ENCODE results near the gene HLA-DMA. TPM values are rescaled to one million over a fixed set of nuclear protein-coding genes. Genes with fewer than 3 reads are reported as not detected.

HLA-DMA gene
- total RNA-seq, 1 donor from 2014 or later: 2.1 TPM

- DNase-seq (ENCODE audit: low read depth): peak; percentile 81
Measured at GRCh38 chr6:32933661-32934085, 19.2 kb downstream of the HLA-DMA start.

- DNase-seq (ENCODE audit: low read depth): peak; percentile 4
Measured at GRCh38 chr6:32932132-32932868, 20.6 kb downstream of the HLA-DMA start.

GRCh38 chr6:32931211-32931610 lies 21.7 kb downstream of the HLA-DMA start:
- no peak for DNase-seq (ENCODE audit: low read depth)

- no peak for DNase-seq (ENCODE audit: low read depth)
Measured at GRCh38 chr6:32922083-32922482, 30.8 kb downstream of the HLA-DMA start.

GRCh38 chr6:32920715-32921114 lies 32.2 kb downstream of the HLA-DMA start:
- no peak for DNase-seq (ENCODE audit: low read depth)

- no peak for DNase-seq (ENCODE audit: low read depth)
Measured at GRCh38 chr6:32912951-32913350, 39.9 kb downstream of the HLA-DMA start.

GRCh38 chr6:32908897-32909296 lies 44.0 kb downstream of the HLA-DMA start:
- no peak for DNase-seq (ENCODE audit: low read depth)

GRCh38 chr6:32906539-32906938 lies 46.4 kb downstream of the HLA-DMA start:
- no peak for DNase-seq (ENCODE audit: low read depth)

- no peak for DNase-seq (ENCODE audit: low read depth)
Measured at GRCh38 chr6:32905078-32905477, 47.8 kb downstream of the HLA-DMA start.

- DNase-seq (ENCODE audit: low read depth): no peak
Measured at GRCh38 chr6:32903952-32904351, 48.9 kb downstream of the HLA-DMA start.

Other genes with a start within 250 kb of the HLA-DMA start
- gene HLA-DQA2, start 211.7 kb downstream of the HLA-DMA start, total RNA-seq: not detected in 2 replicates
- not detected in 2 replicates for gene HLA-DQB2, start 189.6 kb downstream of the HLA-DMA start, total RNA-seq
- gene HLA-DOB, start 136.1 kb downstream of the HLA-DMA start, total RNA-seq: not detected in 2 replicates
- 3.8 and 4.1 TPM in 2 replicates for gene TAP2, start 114.4 kb downstream of the HLA-DMA start, total RNA-seq
- 30.7 and 36.0 TPM in 2 replicates for gene PSMB8, start 109.0 kb downstream of the HLA-DMA start, total RNA-seq
- gene TAP1, start 99.4 kb downstream of the HLA-DMA start, total RNA-seq: 49.7 and 54.7 TPM in 2 replicates
- 7.2 and 8.2 TPM in 2 replicates for gene PSMB9, start 98.9 kb downstream of the HLA-DMA start, total RNA-seq
- gene HLA-DMB, start 12.1 kb downstream of the HLA-DMA start, total RNA-seq: not detected in 2 replicates
- 108 and 112 TPM in 2 replicates for gene BRD2, start 15.5 kb upstream of the HLA-DMA start, total RNA-seq
- gene HLA-DOA, start 56.5 kb upstream of the HLA-DMA start, total RNA-seq: not detected in 2 replicates
- 0.27 and 0.68 TPM in 2 replicates for gene HLA-DPA1, start 120.6 kb upstream of the HLA-DMA start, total RNA-seq
- gene HLA-DPB1, start 122.9 kb upstream of the HLA-DMA start, total RNA-seq: 0.19 TPM in 1 of 2 replicates, not detected in the other
- gene COL11A2, start 239.4 kb upstream of the HLA-DMA start, total RNA-seq: 0.96 and 1.9 TPM in 2 replicates
- gene RXRB, start 247.6 kb upstream of the HLA-DMA start, total RNA-seq: 29.3 and 36.9 TPM in 2 replicates
- 95.9 and 162 TPM in 2 replicates for gene SLC39A7, start 247.8 kb upstream of the HLA-DMA start, total RNA-seq

All from myocyte (in vitro differentiated cells).